Left ventricle myocardium inferior (tissue), 1 donor: Measurements from ENCODE around the gene SCN7A. TPM values are rescaled to one million over a fixed set of nuclear protein-coding genes. Genes with fewer than 3 reads are reported as not detected.
A peak's percentile ranks its signal among the peaks of the same experiment; 100 is the strongest.

Experiments used
- DNase-seq: peaks from one replicate; pipeline ENCODE4 v3.0.0-alpha.2; 2020
- H3K27ac ChIP-seq: fragments of 200-600 bp; replicated peaks from 2 replicates; pipeline ENCODE4 v1.8.0; 2021
- H3K27me3 ChIP-seq: fragments of 200-600 bp; 2 replicates; pipeline ENCODE4 v1.8.0; 2021; ENCODE audit warnings: low read depth
- H3K36me3 ChIP-seq: fragments of 200-600 bp; 2 replicates; pipeline ENCODE4 v1.8.0; 2021
- H3K4me1 ChIP-seq: fragments of 200-600 bp; 2 replicates; pipeline ENCODE4 v1.8.0; 2021
- H3K4me3 ChIP-seq: fragments of 200-600 bp; 2 replicates; pipeline ENCODE4 v1.8.0; 2021; ENCODE audit warnings: mild to moderate bottlenecking, moderate library complexity
- H3K9me3 ChIP-seq: fragments of 200-600 bp; replicated peaks from 2 replicates; pipeline ENCODE4 v1.8.0; 2021
- intact Hi-C: fragments of 100-400 bp; cut with micrococcal nuclease; formaldehyde crosslinking; loops from one replicate; pipeline ENCODE4 v1.11.0; 2022
- total RNA-seq: library from RNA; stranded (reverse); fragmentation: NEBNext Ultra II Directional; extraction: Animal tissue kit (Norgen Biotek cat#: 25700); gene quantifications from one replicate; pipeline ENCODE4 v1.2.1, GENCODE V29; 2021
- TF ChIP-seq, protein P1 (sequence below): fragments of 200-600 bp; IDR thresholded peaks from 2 replicates; pipeline ENCODE4 v1.8.0; 2021; ENCODE audit warnings: antibody characterized with exemption, mild to moderate bottlenecking, borderline replicate concordance
- donor health status: DM: no; HTN: yes; CAD: no; lungs with severe emphysema.

SCN7A gene
- total RNA-seq, 1 donor from 2014 or later = 22.3 TPM

DNA sequence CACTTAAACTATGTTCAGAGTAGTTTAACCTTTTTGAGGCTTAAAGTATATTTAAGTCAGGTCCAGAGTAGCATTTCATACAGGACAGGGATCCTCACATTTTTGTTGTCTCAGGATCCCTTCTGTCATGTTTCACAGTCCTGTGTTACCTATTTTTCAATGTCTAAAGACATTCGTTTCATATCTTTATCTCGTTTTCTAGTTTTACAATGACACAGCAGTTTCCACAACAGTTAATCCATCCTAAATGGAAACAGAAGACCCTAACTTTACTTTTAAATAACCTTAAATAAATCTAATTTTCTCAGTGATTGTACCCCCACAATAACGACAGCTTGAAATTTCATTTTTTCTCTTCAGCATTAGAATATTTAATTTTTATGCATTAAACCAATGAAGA is 101.0 kb downstream of the SCN7A start:
- Histone ChIP-seq H3K4me1 (no peaks in the 10 kb centered on the region), H3K27ac (no peak overlapping the region), H3K27me3 (no peaks in the 10 kb centered on the region), H3K4me3 (no peak overlapping the region), H3K9me3 (no peaks in the 10 kb centered on the region), H3K36me3 (no peaks in the 10 kb centered on the region)
- intact Hi-C loops = no loop called here
- TF ChIP-seq, protein P1, sequence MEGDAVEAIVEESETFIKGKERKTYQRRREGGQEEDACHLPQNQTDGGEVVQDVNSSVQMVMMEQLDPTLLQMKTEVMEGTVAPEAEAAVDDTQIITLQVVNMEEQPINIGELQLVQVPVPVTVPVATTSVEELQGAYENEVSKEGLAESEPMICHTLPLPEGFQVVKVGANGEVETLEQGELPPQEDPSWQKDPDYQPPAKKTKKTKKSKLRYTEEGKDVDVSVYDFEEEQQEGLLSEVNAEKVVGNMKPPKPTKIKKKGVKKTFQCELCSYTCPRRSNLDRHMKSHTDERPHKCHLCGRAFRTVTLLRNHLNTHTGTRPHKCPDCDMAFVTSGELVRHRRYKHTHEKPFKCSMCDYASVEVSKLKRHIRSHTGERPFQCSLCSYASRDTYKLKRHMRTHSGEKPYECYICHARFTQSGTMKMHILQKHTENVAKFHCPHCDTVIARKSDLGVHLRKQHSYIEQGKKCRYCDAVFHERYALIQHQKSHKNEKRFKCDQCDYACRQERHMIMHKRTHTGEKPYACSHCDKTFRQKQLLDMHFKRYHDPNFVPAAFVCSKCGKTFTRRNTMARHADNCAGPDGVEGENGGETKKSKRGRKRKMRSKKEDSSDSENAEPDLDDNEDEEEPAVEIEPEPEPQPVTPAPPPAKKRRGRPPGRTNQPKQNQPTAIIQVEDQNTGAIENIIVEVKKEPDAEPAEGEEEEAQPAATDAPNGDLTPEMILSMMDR = no peak
- DNase-seq = no peak

DNA sequence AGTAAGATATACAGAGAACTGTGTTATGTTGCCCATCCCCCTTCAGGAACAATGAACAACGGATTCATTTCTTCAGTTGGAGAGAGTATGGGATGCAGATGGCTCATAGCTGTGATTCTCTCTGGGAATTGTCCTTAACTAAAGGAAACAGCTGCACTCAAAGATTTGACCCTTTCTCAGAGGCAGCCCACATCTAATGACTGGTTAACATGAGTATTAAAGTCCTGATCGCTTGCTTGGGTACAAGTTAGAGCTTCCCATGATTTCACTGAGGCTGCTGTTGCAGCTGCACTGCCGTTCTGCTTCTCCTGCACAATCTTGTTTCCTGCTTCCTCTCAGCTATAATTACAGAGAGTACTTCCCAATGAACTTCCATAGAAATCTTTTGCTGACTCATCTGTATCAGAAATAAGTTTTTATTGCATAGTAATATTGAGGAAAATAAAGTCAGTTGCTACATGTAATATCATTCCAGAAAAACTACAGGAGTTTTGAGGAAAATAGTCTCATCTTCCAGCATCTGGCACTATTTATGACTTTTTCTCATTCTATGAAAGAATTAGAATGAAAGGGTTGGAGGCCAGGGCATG is 105.5 kb downstream of the SCN7A start:
- intact Hi-C loops = no loop called here
- Histone ChIP-seq H3K27ac (no peak overlapping the region), H3K4me1 (no peaks in the 10 kb centered on the region), H3K36me3 (no peaks in the 10 kb centered on the region), H3K4me3 (no peak overlapping the region), H3K27me3 (no peaks in the 10 kb centered on the region), H3K9me3 (no peaks in the 10 kb centered on the region)
- TF ChIP-seq, protein P1 = no peak
- DNase-seq = no peak

DNA sequence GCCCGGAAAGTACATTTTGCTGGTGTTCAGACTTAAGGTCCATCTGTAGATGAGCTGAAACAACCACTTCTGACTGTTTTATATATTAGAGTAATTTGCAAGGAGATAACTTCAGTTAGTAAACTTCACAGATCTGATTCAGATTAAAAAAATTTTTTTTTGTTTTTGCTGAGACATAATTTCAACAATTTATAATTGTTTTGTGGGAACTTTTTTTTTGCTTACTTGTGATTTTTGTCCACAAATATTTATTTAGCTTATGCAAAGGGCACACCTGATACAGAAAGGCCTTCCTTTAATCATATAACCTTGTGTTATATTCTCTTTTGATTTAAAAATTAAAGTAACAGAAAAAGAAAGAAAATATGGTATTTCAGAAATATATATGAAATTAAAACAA is 108.7 kb downstream of the SCN7A start:
- TF ChIP-seq, protein P1 = no peak
- DNase-seq = no peak
- Histone ChIP-seq H3K4me1 (no peaks in the 10 kb centered on the region), H3K27me3 (no peaks in the 10 kb centered on the region), H3K9me3 (no peaks in the 10 kb centered on the region), H3K4me3 (no peak overlapping the region), H3K27ac (no peak overlapping the region), H3K36me3 (no peaks in the 10 kb centered on the region)
- intact Hi-C loops = no loop called here

DNA sequence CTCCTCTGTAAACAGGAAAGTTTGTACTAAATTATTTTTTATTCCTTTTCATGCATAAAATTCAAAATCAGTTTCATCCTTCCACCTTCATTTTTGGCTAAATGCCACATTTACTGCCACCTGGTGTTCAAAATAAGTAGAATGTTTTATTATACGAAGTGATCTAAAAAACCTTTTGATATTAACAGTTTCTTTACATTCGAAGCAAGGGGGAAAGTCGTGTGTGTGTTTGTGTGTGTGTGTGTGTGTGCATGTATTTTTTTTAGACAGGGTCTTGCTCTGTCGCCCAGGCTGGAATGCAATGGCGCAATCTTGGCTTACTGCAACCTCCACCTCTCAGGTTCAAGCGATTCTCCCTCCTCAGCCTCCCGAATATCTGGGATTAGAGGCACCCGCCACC is 109.3 kb downstream of the SCN7A start:
- intact Hi-C loops = no loop called here
- H3K4me3 ChIP-seq = no peak overlapping the region
- no peaks in the 10 kb centered on the region for H3K27me3 ChIP-seq
- no peaks in the 10 kb centered on the region for H3K9me3 ChIP-seq
- H3K27ac ChIP-seq = no peak overlapping the region
- TF ChIP-seq, protein P1 = peak; percentile 62
- H3K4me1 ChIP-seq = no peaks in the 10 kb centered on the region
- no peaks in the 10 kb centered on the region for H3K36me3 ChIP-seq
- no peak for DNase-seq

DNA sequence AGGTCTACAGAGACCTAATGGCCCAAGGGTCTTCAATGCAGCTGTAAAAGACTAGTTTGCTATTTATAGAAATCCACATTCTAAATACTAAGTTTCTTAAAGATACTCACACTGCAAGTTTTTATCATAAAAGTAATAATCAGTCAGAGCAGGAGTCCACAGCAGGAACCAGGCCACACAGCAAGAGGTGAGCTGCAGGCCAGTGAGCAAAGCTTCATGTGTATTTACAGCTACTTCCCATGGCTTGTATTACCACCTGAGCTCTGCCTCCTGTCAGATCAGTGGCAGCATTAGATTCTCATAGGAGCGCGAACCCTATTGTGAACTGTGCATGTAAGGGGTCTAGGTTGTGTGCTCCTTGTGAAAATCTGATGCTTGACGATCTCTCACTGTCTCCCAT is 111.6 kb downstream of the SCN7A start:
- Histone ChIP-seq H3K27me3 (no peaks in the 10 kb centered on the region), H3K27ac (no peak overlapping the region), H3K36me3 (no peaks in the 10 kb centered on the region), H3K4me3 (no peak overlapping the region), H3K4me1 (no peaks in the 10 kb centered on the region), H3K9me3 (no peaks in the 10 kb centered on the region)
- DNase-seq = no peak
- intact Hi-C loops = no loop called here
- TF ChIP-seq, protein P1 = no peak
